ENCODE results near the gene TLK1. TPM values are rescaled to one million over a fixed set of nuclear protein-coding genes. Genes with fewer than 3 reads are reported as not detected.

Gene TLK1
- total RNA-seq, 2 donors from 2014 or later: 31.9 to 48.1 TPM

DNA sequence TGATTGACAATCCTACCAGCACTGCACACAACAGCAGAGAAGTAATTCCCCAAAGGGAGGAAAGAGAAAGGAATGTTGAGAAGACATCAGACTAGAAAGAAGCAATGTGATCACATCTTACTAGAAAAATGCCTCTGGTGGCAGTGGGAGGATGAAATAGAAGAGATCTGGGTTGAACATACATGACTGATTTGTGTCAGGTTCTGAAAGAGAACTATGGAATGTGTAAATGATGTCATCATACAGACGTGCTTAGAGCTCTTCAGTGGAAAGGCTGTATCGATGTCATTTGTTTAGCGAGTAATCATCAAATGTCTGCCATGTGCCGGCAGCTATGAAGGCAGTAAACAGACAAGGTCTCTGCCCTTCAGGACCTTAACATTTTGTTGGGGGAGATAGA is 206.8 kb downstream of the TLK1 start:
- DNase-seq: no peak
- 77% methylated on average over 4 of the region's 4 CpGs for WGBS, 2 donors
- Histone ChIP-seq H3K36me3 (replicated peaks in 1 of 2; ENCODE audit: insufficient read depth in 1 of 2, low read depth in 2 of 2) (peaks cover 5 to 63% of the 10 kb centered on the region in 2 donors), H3K9me3 (no peaks in the 10 kb centered on the region), H3K27ac (no peak overlapping the region), H3K4me1 (no peaks in the 10 kb centered on the region), H3K27me3 (no peaks in the 10 kb centered on the region), H3K4me3 (no peak overlapping the region)
- intact Hi-C loops (cut with DNase I): no loop called here
- TF ChIP-seq CTCF (IDR thresholded peaks at IDR 0.05) (no peak), POLR2A (IDR thresholded peaks at IDR 0.05) (no peak)
- ATAC-seq: no peak

DNA sequence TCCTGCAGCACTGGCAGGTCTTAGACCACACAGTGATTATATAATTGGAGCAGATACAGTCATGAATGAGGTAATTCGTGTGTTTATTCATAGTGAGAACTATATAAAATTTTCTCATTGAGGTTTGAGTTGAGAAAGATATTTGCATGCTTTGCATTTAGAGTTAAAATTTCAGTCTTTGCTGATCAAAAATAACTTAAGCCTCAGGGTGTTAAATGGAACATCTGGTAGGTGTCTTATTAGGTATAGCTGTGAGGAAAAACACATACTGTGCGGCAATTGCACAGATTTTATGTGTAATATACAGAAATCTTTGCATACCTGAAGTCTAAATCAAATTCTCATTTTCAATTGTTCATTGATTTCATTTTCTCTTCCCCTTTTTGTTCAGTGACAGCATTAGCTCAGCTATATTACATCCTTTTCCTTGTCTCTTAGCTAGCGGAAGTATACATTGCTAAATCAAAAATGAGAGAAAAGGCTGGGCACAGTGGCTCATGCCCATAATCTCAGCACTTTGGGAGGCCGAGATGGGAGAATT is 210.4 kb downstream of the TLK1 start:
- intact Hi-C loops (cut with DNase I): no loop called here
- ATAC-seq (no peak), DNase-seq (no peak)
- Histone ChIP-seq H3K9me3 (no peaks in the 10 kb centered on the region), H3K27me3 (no peaks in the 10 kb centered on the region), H3K27ac (no peak overlapping the region), H3K36me3 (replicated peaks in 1 of 2; ENCODE audit: insufficient read depth in 1 of 2, low read depth in 2 of 2) (peaks cover 5 to 44% of the 10 kb centered on the region in 2 donors), H3K4me3 (no peak overlapping the region), H3K4me1 (peaks cover 12% of the 10 kb centered on the region)
- 85 to 88% methylated on average over 4 of the region's 4 CpGs for WGBS, 2 donors
- TF ChIP-seq CTCF (IDR thresholded peaks at IDR 0.05) (no peak), POLR2A (IDR thresholded peaks at IDR 0.05) (no peak)

DNA sequence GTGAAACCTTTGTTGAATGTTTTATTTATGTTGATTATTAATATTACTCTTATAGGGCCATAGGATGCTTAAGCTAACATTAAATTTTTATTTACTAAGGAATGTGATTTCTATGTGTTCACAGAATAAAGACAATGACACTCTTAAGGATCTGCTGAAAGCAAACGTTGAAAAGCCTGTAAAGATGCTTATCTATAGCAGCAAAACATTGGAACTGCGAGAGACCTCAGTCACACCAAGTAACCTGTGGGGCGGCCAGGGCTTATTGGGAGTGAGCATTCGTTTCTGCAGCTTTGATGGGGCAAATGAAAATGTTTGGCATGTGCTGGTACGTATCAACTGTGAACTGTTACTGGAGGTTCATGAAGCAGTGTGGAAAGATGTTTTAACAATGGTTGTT is 211.3 kb downstream of the TLK1 start:
- no peak for TF ChIP-seq POLR2A (IDR thresholded peaks at IDR 0.05)
- Histone ChIP-seq H3K4me1 (peaks cover 20% of the 10 kb centered on the region), H3K27me3 (no peaks in the 10 kb centered on the region), H3K27ac (no peak overlapping the region), H3K4me3 (no peak overlapping the region), H3K36me3 (replicated peaks in 1 of 2; ENCODE audit: insufficient read depth in 1 of 2, low read depth in 2 of 2) (peaks cover 5 to 36% of the 10 kb centered on the region in 2 donors), H3K9me3 (no peaks in the 10 kb centered on the region)
- DNase-seq (no peak), ATAC-seq (no peak)
- intact Hi-C loops (cut with DNase I): no loop called here
- 72 to 74% methylated on average over 5 of the region's 5 CpGs for WGBS, 2 donors

GRCh38 chr2:170944545-170944944 is 216.1 kb downstream of the TLK1 start:
- 45 to 52% methylated on average over 1 of the region's 1 CpG for WGBS, 2 donors
- Histone ChIP-seq H3K9me3 (no peaks in the 10 kb centered on the region), H3K27ac (no peak overlapping the region), H3K4me1 (peaks cover 55% of the 10 kb centered on the region), H3K36me3 (replicated peaks in 1 of 2; ENCODE audit: insufficient read depth in 1 of 2, low read depth in 2 of 2) (peaks cover 0 to 2% of the 10 kb centered on the region in 2 donors), H3K4me3 (no peak overlapping the region), H3K27me3 (no peaks in the 10 kb centered on the region)
- no peak for TF ChIP-seq CTCF (IDR thresholded peaks at IDR 0.05)
- no peak for TF ChIP-seq POLR2A (IDR thresholded peaks at IDR 0.05)
- no peak for DNase-seq
- intact Hi-C loops (cut with DNase I): no loop called here
- no peak for ATAC-seq

GRCh38 chr2:170943596-170943995 is 217.1 kb downstream of the TLK1 start:
- ATAC-seq (no peak), DNase-seq (no peak)
- TF ChIP-seq CTCF (IDR thresholded peaks at IDR 0.05) (no peak), POLR2A (IDR thresholded peaks at IDR 0.05) (no peak)
- WGBS, 2 donors: 73 to 78% methylated on average over 6 of the region's 6 CpGs
- Histone ChIP-seq H3K4me1 (peaks cover 63% of the 10 kb centered on the region), H3K9me3 (no peaks in the 10 kb centered on the region), H3K27ac (no peak overlapping the region), H3K4me3 (no peak overlapping the region), H3K36me3 (replicated peaks in 1 of 2; ENCODE audit: insufficient read depth in 1 of 2, low read depth in 2 of 2) (no peaks in the 10 kb centered on the region), H3K27me3 (no peaks in the 10 kb centered on the region)
- intact Hi-C loops (cut with DNase I): no loop called here
